ENCODE data around the gene SLC26A8. TPM values are rescaled to one million over a fixed set of nuclear protein-coding genes. Genes with fewer than 3 reads are reported as not detected.

The SLC26A8 gene
- total RNA-seq, 1 donor: under 0.01 TPM

- no peak for DNase-seq (ENCODE audit: insufficient read length, low spot score, missing footprints)
- no peaks in the 10 kb centered on the region for H4K20me1 ChIP-seq (ENCODE audit: insufficient read depth, low read length)
- no peak overlapping the region for H3K27ac ChIP-seq (ENCODE audit: low read depth, low read length)
- peaks cover 13% of the 10 kb centered on the region for H3K27me3 ChIP-seq (ENCODE audit: insufficient read depth, low read length)
- no peaks in the 10 kb centered on the region for H3K79me2 ChIP-seq (ENCODE audit: insufficient read depth, low read length)
- H3K4me2 ChIP-seq (ENCODE audit: insufficient read depth, low read length): no peak overlapping the region
- H3K4me1 ChIP-seq (ENCODE audit: insufficient read depth, low read length): peaks cover 4% of the 10 kb centered on the region
- H3K36me3 ChIP-seq (ENCODE audit: insufficient read depth, low read length): no peaks in the 10 kb centered on the region
- no peak overlapping the region for H2AFZ ChIP-seq (ENCODE audit: low read length)
- H3K4me3 ChIP-seq (ENCODE audit: insufficient read depth, low read length): no peak overlapping the region
- TF ChIP-seq CTCF (IDR thresholded peaks at IDR 0.05; ENCODE audit: extremely low read depth, low read depth, low read length): no peak
- no peaks in the 10 kb centered on the region for H3K9me3 ChIP-seq (ENCODE audit: low read depth, low read length)
Observed at GRCh38 chr6:35954333-35954732, 70.1 kb downstream of the SLC26A8 start.

DNA sequence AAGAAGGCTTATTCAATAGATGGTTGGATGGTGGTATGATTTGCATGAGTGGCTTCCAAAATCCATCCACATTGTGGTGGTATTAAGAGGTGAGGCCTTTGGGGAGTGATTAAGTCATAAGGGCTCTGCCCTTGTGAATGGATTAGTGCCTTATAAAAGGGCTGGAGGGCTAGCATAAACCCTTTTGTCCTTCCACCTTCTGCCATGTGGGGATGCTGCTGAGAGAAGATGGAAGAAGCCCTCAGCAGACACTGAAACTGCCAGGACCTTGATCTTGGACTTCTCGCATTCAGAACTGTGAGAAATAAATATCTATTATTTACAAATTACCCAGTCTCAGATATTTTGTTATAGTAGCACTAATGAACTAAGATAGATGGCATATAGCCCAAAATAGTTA, 75.7 kb downstream of the SLC26A8 start:
- H2AFZ ChIP-seq (ENCODE audit: low read length): no peak overlapping the region
- H3K79me2 ChIP-seq (ENCODE audit: insufficient read depth, low read length): no peaks in the 10 kb centered on the region
- H3K27ac ChIP-seq (ENCODE audit: low read depth, low read length): no peak overlapping the region
- no peaks in the 10 kb centered on the region for H3K36me3 ChIP-seq (ENCODE audit: insufficient read depth, low read length)
- peak; percentile 62 for DNase-seq (ENCODE audit: insufficient read length, low spot score, missing footprints)
- no peak overlapping the region for H3K4me2 ChIP-seq (ENCODE audit: insufficient read depth, low read length)
- H3K4me3 ChIP-seq (ENCODE audit: insufficient read depth, low read length): no peak overlapping the region
- peak; percentile 51 for TF ChIP-seq CTCF (IDR thresholded peaks at IDR 0.05; ENCODE audit: extremely low read depth, low read depth, low read length)
- no peaks in the 10 kb centered on the region for H3K4me1 ChIP-seq (ENCODE audit: insufficient read depth, low read length)
- H4K20me1 ChIP-seq (ENCODE audit: insufficient read depth, low read length): no peaks in the 10 kb centered on the region
- H3K27me3 ChIP-seq (ENCODE audit: insufficient read depth, low read length): no peaks in the 10 kb centered on the region
- no peaks in the 10 kb centered on the region for H3K9me3 ChIP-seq (ENCODE audit: low read depth, low read length)

- H4K20me1 ChIP-seq (ENCODE audit: insufficient read depth, low read length): no peaks in the 10 kb centered on the region
Observed at GRCh38 chr6:35945650-35946025, 78.8 kb downstream of the SLC26A8 start.

GRCh38 chr6:35943390-35943789, 81.1 kb downstream of the SLC26A8 start:
- Histone ChIP-seq H3K9me3 (ENCODE audit: low read depth, low read length) (no peaks in the 10 kb centered on the region), H3K4me2 (ENCODE audit: insufficient read depth, low read length) (no peak overlapping the region), H4K20me1 (ENCODE audit: insufficient read depth, low read length) (no peaks in the 10 kb centered on the region), H3K27ac (ENCODE audit: low read depth, low read length) (no peak overlapping the region), H3K4me1 (ENCODE audit: insufficient read depth, low read length) (no peaks in the 10 kb centered on the region), H2AFZ (ENCODE audit: low read length) (no peak overlapping the region), H3K27me3 (ENCODE audit: insufficient read depth, low read length) (no peaks in the 10 kb centered on the region), H3K36me3 (ENCODE audit: insufficient read depth, low read length) (no peaks in the 10 kb centered on the region), H3K4me3 (ENCODE audit: insufficient read depth, low read length) (no peak overlapping the region), H3K79me2 (ENCODE audit: insufficient read depth, low read length) (no peaks in the 10 kb centered on the region)
- TF ChIP-seq CTCF (IDR thresholded peaks at IDR 0.05; ENCODE audit: extremely low read depth, low read depth, low read length): no peak
- no peak for DNase-seq (ENCODE audit: insufficient read length, low spot score, missing footprints)

More at GRCh38 chr6:35945650-35946025, 78.8 kb downstream of the SLC26A8 start:
- Histone ChIP-seq H3K4me2 (ENCODE audit: insufficient read depth, low read length) (no peak overlapping the region), H3K27ac (ENCODE audit: low read depth, low read length) (no peak overlapping the region), H3K4me3 (ENCODE audit: insufficient read depth, low read length) (no peak overlapping the region), H3K79me2 (ENCODE audit: insufficient read depth, low read length) (no peaks in the 10 kb centered on the region), H2AFZ (ENCODE audit: low read length) (no peak overlapping the region), H3K27me3 (ENCODE audit: insufficient read depth, low read length) (no peaks in the 10 kb centered on the region), H3K4me1 (ENCODE audit: insufficient read depth, low read length) (no peaks in the 10 kb centered on the region), H3K36me3 (ENCODE audit: insufficient read depth, low read length) (no peaks in the 10 kb centered on the region), H3K9me3 (ENCODE audit: low read depth, low read length) (no peaks in the 10 kb centered on the region)
- no peak for TF ChIP-seq CTCF (IDR thresholded peaks at IDR 0.05; ENCODE audit: extremely low read depth, low read depth, low read length)
- no peak for DNase-seq (ENCODE audit: insufficient read length, low spot score, missing footprints)

Measured in osteoblast (primary cell).